ENCODE data around the gene IRAK4.

The IRAK4 gene

DNA sequence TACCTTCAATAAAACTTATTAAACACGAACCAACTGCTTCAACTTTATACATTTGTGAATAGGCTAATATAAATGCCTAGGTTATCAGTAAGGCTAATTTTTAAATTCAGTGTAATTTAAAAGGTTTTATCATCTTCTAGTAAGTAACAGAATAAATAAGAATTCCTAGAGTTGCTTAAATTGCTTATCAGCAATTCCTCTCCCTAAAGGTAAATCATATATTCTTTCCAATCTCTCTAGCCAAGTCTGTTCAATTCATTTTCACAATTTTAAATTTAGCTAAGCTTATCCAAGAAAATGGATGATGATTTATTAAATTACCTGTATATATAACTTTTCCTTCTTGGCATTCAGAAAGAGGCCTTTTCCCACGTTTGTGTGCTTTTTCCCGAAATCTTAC is 4.7 kb upstream of the IRAK4 start:
- H3K27me3 ChIP-seq (ENCODE audit: insufficient read depth, poor library complexity, severe bottlenecking), result no peaks in the 10 kb centered on the region
- ATAC-seq (ENCODE audit: low read depth) (no peak), DNase-seq (ENCODE audit: low spot score) (no peak)
- H3K9me3 ChIP-seq (ENCODE audit: severe bottlenecking), result no peaks in the 10 kb centered on the region
- no peak overlapping the region for H3K4me3 ChIP-seq (ENCODE audit: severe bottlenecking)
- TF ChIP-seq, protein P1, sequence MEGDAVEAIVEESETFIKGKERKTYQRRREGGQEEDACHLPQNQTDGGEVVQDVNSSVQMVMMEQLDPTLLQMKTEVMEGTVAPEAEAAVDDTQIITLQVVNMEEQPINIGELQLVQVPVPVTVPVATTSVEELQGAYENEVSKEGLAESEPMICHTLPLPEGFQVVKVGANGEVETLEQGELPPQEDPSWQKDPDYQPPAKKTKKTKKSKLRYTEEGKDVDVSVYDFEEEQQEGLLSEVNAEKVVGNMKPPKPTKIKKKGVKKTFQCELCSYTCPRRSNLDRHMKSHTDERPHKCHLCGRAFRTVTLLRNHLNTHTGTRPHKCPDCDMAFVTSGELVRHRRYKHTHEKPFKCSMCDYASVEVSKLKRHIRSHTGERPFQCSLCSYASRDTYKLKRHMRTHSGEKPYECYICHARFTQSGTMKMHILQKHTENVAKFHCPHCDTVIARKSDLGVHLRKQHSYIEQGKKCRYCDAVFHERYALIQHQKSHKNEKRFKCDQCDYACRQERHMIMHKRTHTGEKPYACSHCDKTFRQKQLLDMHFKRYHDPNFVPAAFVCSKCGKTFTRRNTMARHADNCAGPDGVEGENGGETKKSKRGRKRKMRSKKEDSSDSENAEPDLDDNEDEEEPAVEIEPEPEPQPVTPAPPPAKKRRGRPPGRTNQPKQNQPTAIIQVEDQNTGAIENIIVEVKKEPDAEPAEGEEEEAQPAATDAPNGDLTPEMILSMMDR (IDR thresholded peaks at IDR 0.05; ENCODE audit: poor library complexity, severe bottlenecking), result no peak
- peaks cover 7% of the 10 kb centered on the region for H3K4me1 ChIP-seq (ENCODE audit: insufficient read depth, poor library complexity, severe bottlenecking)
- no peak overlapping the region for H3K27ac ChIP-seq (ENCODE audit: poor library complexity, severe bottlenecking)
- H3K36me3 ChIP-seq (ENCODE audit: low read depth), result peaks cover 40% of the 10 kb centered on the region

DNA sequence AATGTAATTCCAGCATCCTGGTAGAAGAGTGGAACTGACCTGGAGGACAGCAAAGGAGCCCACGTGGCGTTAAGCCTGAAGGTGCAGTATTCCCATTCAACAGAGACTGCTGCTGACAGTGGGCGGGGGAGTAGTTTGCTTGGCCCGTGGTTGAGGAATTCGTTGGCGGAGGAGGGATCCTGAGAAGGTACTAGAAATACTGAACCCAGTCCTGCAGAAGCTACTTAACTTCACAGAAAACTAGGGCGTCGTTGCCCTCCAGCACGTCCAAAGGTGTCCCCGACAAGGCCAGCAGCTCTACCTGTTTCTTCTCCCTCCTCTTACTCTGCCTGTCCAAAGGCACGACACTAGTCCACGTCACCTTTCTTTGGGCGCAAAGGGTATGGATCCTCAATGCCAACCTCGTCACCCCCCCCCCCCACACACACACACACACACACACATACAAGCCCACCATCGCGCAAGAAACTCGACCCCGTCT is 464 bp upstream of the IRAK4 start:
- peak overlapping the region; percentile 49 for H3K4me3 ChIP-seq (ENCODE audit: severe bottlenecking)
- H3K36me3 ChIP-seq (ENCODE audit: low read depth), result peaks cover 18% of the 10 kb centered on the region
- H3K27me3 ChIP-seq (ENCODE audit: insufficient read depth, poor library complexity, severe bottlenecking), result no peaks in the 10 kb centered on the region
- peak; percentile 41 for ATAC-seq (ENCODE audit: low read depth)
- no peak for DNase-seq (ENCODE audit: low spot score)
- no peaks in the 10 kb centered on the region for H3K9me3 ChIP-seq (ENCODE audit: severe bottlenecking)
- peak overlapping the region; percentile 69 for H3K27ac ChIP-seq (ENCODE audit: poor library complexity, severe bottlenecking)
- peaks cover 22% of the 10 kb centered on the region for H3K4me1 ChIP-seq (ENCODE audit: insufficient read depth, poor library complexity, severe bottlenecking)
- TF ChIP-seq, protein P1 (IDR thresholded peaks at IDR 0.05; ENCODE audit: poor library complexity, severe bottlenecking), result no peak

DNA sequence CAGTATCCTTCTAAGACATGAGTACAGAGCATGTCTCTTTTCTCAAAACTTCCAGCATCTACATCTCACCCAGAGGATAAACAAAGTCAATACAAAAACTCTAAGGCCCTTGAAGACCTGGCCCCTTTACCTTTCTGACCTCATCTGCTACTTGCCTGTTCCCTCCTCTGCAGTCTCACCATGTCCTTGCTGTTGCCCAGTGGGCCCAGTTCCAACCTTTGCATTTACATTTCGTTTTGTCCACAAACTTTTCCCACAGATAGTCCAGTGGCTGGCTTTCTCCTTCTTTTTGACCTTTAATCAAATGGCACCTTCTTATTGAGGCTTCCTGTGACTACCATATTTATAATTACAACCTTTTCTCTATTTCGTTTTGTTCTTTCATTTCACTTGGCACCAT is 1.6 kb downstream of the IRAK4 start:
- no peaks in the 10 kb centered on the region for H3K36me3 ChIP-seq (ENCODE audit: low read depth)
- TF ChIP-seq, protein P1 (IDR thresholded peaks at IDR 0.05; ENCODE audit: poor library complexity, severe bottlenecking), result no peak
- H3K4me3 ChIP-seq (ENCODE audit: severe bottlenecking), result no peak overlapping the region
- no peak overlapping the region for H3K27ac ChIP-seq (ENCODE audit: poor library complexity, severe bottlenecking)
- no peak for DNase-seq (ENCODE audit: low spot score)
- no peaks in the 10 kb centered on the region for H3K27me3 ChIP-seq (ENCODE audit: insufficient read depth, poor library complexity, severe bottlenecking)
- no peaks in the 10 kb centered on the region for H3K9me3 ChIP-seq (ENCODE audit: severe bottlenecking)
- no peak for ATAC-seq (ENCODE audit: low read depth)
- H3K4me1 ChIP-seq (ENCODE audit: insufficient read depth, poor library complexity, severe bottlenecking), result peaks cover 22% of the 10 kb centered on the region

DNA sequence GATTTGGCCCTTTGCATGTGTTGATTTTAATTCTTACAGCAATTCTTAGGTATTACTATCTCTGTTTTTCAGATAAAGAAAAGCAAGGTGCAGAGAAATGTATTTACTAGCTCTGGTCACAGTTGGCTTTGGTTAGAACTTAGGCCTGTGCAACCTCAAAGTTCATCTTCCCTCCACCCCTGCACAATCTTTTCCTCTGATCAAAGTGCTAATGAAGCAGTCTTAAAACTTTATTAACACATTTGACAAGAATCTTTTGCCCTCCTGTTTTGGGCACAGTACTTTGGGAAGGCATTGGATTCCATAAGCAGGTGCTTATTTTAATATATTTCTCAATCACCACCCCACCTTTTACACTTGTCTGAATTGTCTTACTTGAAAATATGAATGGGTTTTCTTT is 2.7 kb downstream of the IRAK4 start:
- Histone ChIP-seq H3K4me3 (ENCODE audit: severe bottlenecking) (no peak overlapping the region), H3K27me3 (ENCODE audit: insufficient read depth, poor library complexity, severe bottlenecking) (no peaks in the 10 kb centered on the region), H3K9me3 (ENCODE audit: severe bottlenecking) (no peaks in the 10 kb centered on the region), H3K4me1 (ENCODE audit: insufficient read depth, poor library complexity, severe bottlenecking) (peaks cover 22% of the 10 kb centered on the region), H3K27ac (ENCODE audit: poor library complexity, severe bottlenecking) (no peak overlapping the region), H3K36me3 (ENCODE audit: low read depth) (no peaks in the 10 kb centered on the region)
- no peak for DNase-seq (ENCODE audit: low spot score)
- TF ChIP-seq, protein P1 (IDR thresholded peaks at IDR 0.05; ENCODE audit: poor library complexity, severe bottlenecking), result no peak
- no peak for ATAC-seq (ENCODE audit: low read depth)

DNA sequence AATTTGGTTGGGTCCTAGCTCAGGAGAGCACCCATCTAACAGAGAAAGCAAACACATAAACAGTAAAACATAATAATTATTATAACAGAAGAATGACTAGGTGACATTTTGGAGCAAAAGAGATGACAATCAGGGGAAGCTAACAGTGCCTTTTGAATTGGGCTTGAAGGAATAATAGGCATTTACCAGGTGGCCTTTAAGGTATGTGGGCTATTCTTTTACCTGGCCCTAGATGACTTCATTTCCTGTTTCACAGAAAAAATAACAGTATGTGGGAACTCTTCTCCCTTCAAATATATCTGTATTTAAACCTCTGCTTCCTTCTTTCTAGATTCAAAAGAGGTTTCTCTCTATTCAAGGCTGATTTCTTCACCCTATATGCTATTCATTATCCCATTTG is 3.8 kb downstream of the IRAK4 start:
- TF ChIP-seq, protein P1 (IDR thresholded peaks at IDR 0.05; ENCODE audit: poor library complexity, severe bottlenecking), result no peak

More for the DNA sequence above, 3.8 kb downstream of the IRAK4 start:
- Histone ChIP-seq H3K4me1 (ENCODE audit: insufficient read depth, poor library complexity, severe bottlenecking) (peaks cover 20% of the 10 kb centered on the region), H3K36me3 (ENCODE audit: low read depth) (no peaks in the 10 kb centered on the region), H3K4me3 (ENCODE audit: severe bottlenecking) (no peak overlapping the region), H3K9me3 (ENCODE audit: severe bottlenecking) (no peaks in the 10 kb centered on the region), H3K27me3 (ENCODE audit: insufficient read depth, poor library complexity, severe bottlenecking) (no peaks in the 10 kb centered on the region), H3K27ac (ENCODE audit: poor library complexity, severe bottlenecking) (peak overlapping the region; percentile 12)
- ATAC-seq (ENCODE audit: low read depth) (no peak), DNase-seq (ENCODE audit: low spot score) (no peak)
